ENCODE measurements around the gene CNOT10.
"Not testable (repeated sequence)": the region's sequence is repeated elsewhere in the genome, so short reads cannot be mapped to it uniquely, and the experiment has no call there.

The CNOT10 gene, protein sequence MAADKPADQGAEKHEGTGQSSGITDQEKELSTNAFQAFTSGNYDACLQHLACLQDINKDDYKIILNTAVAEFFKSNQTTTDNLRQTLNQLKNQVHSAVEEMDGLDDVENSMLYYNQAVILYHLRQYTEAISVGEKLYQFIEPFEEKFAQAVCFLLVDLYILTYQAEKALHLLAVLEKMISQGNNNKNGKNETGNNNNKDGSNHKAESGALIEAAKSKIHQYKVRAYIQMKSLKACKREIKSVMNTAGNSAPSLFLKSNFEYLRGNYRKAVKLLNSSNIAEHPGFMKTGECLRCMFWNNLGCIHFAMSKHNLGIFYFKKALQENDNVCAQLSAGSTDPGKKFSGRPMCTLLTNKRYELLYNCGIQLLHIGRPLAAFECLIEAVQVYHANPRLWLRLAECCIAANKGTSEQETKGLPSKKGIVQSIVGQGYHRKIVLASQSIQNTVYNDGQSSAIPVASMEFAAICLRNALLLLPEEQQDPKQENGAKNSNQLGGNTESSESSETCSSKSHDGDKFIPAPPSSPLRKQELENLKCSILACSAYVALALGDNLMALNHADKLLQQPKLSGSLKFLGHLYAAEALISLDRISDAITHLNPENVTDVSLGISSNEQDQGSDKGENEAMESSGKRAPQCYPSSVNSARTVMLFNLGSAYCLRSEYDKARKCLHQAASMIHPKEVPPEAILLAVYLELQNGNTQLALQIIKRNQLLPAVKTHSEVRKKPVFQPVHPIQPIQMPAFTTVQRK

DNA sequence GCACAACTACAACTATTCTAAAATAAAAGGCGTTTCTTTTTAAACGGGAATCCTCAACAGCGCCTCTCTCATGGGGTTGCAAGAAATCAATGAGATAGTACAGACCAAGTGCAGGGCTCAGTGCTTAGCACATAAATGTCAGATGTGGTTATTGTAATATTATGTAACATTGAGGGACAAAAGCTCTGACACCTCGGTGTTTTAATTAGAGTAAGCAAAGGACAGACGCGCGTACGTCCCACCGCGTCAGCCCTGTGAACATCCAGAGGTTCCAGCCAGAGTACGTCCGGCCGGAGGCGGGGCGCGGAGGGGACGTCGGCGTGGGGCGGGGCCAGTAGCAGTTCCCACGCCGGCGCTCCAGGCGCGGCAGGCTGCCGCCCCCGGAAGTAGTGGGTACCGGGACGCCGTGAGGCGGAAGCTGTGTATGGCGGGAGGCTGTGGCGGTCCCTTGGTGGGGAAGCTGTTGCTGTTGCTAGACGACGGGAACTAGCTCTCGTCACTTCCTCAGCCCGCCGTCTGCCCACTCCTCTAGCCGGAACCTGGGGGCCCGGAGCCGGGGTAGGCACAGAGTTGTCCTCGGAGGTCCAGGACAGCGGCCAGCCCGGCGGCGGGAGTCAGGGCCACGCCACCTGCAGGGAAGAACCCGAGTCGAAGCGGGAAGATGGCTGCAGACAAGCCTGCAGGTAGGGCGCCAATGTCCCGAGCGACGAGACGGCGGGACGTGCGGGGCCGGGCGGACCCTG lies at the start of gene CNOT10:
Gene CNOT10 (plus strand): TSS at position 389 of the 743 bp plus-strand sequence. CDS start 273 bp downstream, at position 662.
- H3K36me3 ChIP-seq (ENCODE audit: control insufficient read depth in 1 of 2, insufficient read depth in 2 of 2, low read length in 2 of 2) = no peaks in the 10 kb centered on the region
- H3K9me3 ChIP-seq (ENCODE audit: control insufficient read depth in 1 of 2, low read length in 2 of 2) = no peaks in the 10 kb centered on the region
- peak within 1 kb of the TSS; percentile 87 for H3K27ac ChIP-seq (ENCODE audit: low read length)
- no peaks in the 10 kb centered on the region for H3K27me3 ChIP-seq (ENCODE audit: low read depth, low read length)
- peak within 1 kb of the TSS; percentile 76 to 93 for H3K4me3 ChIP-seq (ENCODE audit: low read depth in 1 of 2, low read length in 2 of 2)
- peaks cover 7 to 24% of the 10 kb centered on the region in 2 donors for H3K4me1 ChIP-seq (ENCODE audit: control insufficient read depth in 1 of 2, insufficient read depth in 2 of 2, low read length in 2 of 2)

DNA sequence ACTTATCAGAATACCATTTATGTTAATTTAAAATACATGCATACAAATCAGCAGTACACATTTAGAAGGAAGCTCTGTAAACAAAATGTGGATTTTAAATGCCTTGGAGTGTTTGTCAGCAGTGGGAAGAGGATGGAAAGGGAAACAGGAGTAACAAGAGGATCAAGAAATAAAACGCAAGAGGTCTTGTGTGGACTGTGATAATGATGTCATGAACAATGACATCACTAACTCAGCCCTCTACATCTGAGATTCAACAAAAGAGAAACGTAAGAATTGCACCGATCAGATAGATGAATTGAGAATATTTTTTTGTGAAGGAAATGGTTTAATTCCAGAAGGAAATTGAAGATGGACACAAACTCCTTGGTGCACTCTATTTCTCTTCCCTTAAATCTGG lies 44.0 kb upstream of the CNOT10 start:
- no peaks in the 10 kb centered on the region for H3K9me3 ChIP-seq (ENCODE audit: control insufficient read depth in 1 of 2, low read length in 2 of 2)
- H3K27ac ChIP-seq (ENCODE audit: low read length) = no peak overlapping the region
- no peaks in the 10 kb centered on the region for H3K36me3 ChIP-seq (ENCODE audit: control insufficient read depth in 1 of 2, insufficient read depth in 2 of 2, low read length in 2 of 2)
- no peaks in the 10 kb centered on the region for H3K27me3 ChIP-seq (ENCODE audit: low read depth, low read length)
- no peaks in the 10 kb centered on the region for H3K4me1 ChIP-seq (ENCODE audit: control insufficient read depth in 1 of 2, insufficient read depth in 2 of 2, low read length in 2 of 2)
- no peak overlapping the region for H3K4me3 ChIP-seq (ENCODE audit: low read depth in 1 of 2, low read length in 2 of 2)

DNA sequence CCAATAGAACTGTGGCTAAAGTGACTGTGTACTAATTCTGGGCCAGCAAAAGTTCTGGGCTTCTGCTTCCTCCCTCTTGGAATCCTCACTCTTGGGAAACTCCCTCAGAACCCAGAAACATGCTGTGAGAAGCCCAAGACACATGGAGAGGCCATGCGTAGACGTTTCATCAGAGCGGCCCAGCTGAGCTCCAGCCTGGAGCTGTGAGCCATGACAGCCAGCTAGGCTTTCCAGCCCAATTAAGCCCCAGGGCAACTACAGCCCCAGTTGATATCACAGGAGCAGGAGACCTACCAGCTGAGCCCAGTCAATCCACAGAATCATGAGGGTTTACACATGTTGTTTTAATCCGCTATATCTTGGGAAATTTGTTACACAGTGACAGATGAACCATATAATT lies 43.6 kb upstream of the CNOT10 start:
- H3K4me3 ChIP-seq (ENCODE audit: low read depth in 1 of 2, low read length in 2 of 2) = no peak overlapping the region
- H3K9me3 ChIP-seq (ENCODE audit: control insufficient read depth in 1 of 2, low read length in 2 of 2) = no peaks in the 10 kb centered on the region
- no peaks in the 10 kb centered on the region for H3K4me1 ChIP-seq (ENCODE audit: control insufficient read depth in 1 of 2, insufficient read depth in 2 of 2, low read length in 2 of 2)
- H3K27ac ChIP-seq (ENCODE audit: low read length) = no peak overlapping the region
- H3K27me3 ChIP-seq (ENCODE audit: low read depth, low read length) = no peaks in the 10 kb centered on the region
- no peaks in the 10 kb centered on the region for H3K36me3 ChIP-seq (ENCODE audit: control insufficient read depth in 1 of 2, insufficient read depth in 2 of 2, low read length in 2 of 2)

DNA sequence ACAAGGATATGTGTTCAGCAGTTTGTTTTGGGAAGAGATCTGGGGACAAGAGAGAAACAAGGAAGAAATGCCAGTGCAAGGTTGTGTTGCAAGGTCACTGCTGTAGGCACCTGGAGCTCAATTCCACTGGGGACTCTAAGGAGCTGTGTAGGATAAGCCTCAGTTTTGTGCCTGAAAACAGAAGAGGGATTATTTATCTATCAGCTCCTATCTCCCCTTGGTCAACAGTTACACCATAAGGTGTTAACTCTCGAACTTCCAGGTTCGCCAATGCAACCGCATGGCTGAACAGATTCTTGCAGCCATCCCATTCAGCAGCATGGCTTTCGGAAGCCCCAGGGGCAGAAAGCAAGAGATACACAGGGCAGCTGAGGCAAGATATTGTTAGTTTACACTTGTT lies 41.6 kb upstream of the CNOT10 start:
- H3K4me3 ChIP-seq (ENCODE audit: low read depth in 1 of 2, low read length in 2 of 2) = no peak overlapping the region
- no peaks in the 10 kb centered on the region for H3K36me3 ChIP-seq (ENCODE audit: control insufficient read depth in 1 of 2, insufficient read depth in 2 of 2, low read length in 2 of 2)
- H3K27ac ChIP-seq (ENCODE audit: low read length) = no peak overlapping the region
- no peaks in the 10 kb centered on the region for H3K4me1 ChIP-seq (ENCODE audit: control insufficient read depth in 1 of 2, insufficient read depth in 2 of 2, low read length in 2 of 2)
- H3K9me3 ChIP-seq (ENCODE audit: control insufficient read depth in 1 of 2, low read length in 2 of 2) = no peaks in the 10 kb centered on the region
- H3K27me3 ChIP-seq (ENCODE audit: low read depth, low read length) = no peaks in the 10 kb centered on the region

DNA sequence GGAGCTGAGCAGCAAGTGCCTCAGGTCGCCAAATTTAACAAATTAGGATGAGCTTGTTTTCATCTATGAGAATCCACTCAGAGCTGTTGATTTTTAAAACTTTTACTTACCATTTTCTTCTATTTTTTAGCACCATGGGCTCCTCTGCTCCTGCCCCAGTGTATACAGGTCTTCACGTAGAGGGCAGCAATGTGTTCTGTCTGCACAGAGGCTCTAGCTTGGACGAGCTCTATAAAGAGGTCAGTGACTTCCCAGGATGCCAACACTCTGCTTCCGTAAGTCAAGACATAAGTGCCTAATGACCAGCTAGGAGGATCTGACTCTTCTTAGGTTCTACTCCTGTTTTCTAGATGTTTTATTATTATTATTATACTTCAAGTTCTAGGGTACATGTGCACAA lies 41.2 kb upstream of the CNOT10 start:
- Histone ChIP-seq H3K36me3 (ENCODE audit: control insufficient read depth in 1 of 2, insufficient read depth in 2 of 2, low read length in 2 of 2) (no peaks in the 10 kb centered on the region), H3K4me3 (ENCODE audit: low read depth in 1 of 2, low read length in 2 of 2) (no peak overlapping the region), H3K27me3 (ENCODE audit: low read depth, low read length) (no peaks in the 10 kb centered on the region), H3K4me1 (ENCODE audit: control insufficient read depth in 1 of 2, insufficient read depth in 2 of 2, low read length in 2 of 2) (no peaks in the 10 kb centered on the region), H3K9me3 (ENCODE audit: control insufficient read depth in 1 of 2, low read length in 2 of 2) (no peaks in the 10 kb centered on the region), H3K27ac (ENCODE audit: low read length) (no peak overlapping the region)

DNA sequence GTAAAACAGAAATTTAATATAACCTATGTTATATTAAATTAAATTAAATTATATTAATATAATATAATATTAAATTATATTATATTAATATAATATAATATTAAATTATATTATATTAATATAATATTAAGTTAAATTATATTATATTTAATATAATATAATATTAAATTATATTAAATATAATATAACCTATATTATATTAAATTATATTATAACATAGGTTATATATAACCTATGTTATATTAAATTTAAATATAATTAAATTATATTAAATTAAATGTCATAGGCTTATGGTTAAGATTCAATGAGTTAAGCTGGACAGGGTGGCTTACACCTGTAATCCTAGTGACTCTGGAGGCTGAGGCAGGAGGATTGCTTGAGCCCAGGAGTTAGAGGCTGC lies 40.6 kb upstream of the CNOT10 start:
- Histone ChIP-seq H3K36me3 (ENCODE audit: control insufficient read depth in 1 of 2, insufficient read depth in 2 of 2, low read length in 2 of 2) (no peaks in the 10 kb centered on the region), H3K27me3 (ENCODE audit: low read depth, low read length) (no peaks in the 10 kb centered on the region), H3K27ac (ENCODE audit: low read length) (no peak overlapping the region), H3K4me1 (ENCODE audit: control insufficient read depth in 1 of 2, insufficient read depth in 2 of 2, low read length in 2 of 2) (no peaks in the 10 kb centered on the region), H3K4me3 (ENCODE audit: low read depth in 1 of 2, low read length in 2 of 2) (no peak overlapping the region), H3K9me3 (ENCODE audit: control insufficient read depth in 1 of 2, low read length in 2 of 2) (no peaks in the 10 kb centered on the region)

DNA sequence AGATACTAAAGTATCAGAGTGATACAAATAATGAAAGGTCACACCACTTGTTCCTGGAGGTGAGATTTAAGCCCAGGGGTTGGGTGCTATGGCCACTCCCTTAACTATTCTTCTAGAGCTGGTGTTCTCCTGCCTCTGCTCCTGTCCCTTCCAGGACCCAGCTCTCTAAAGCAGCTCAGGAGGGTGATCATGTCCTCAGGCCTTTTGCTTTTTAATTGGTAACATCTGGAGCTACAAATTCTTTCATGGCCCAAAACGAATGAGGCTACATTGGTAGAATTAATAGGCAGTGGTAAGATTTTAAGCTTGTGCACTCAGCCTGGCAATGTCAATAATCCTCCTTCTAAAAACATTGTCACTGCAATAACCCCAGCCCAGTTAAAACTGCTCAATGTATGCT lies 38.2 kb upstream of the CNOT10 start:
- Histone ChIP-seq H3K4me1 (ENCODE audit: control insufficient read depth in 1 of 2, insufficient read depth in 2 of 2, low read length in 2 of 2) (no peaks in the 10 kb centered on the region), H3K36me3 (ENCODE audit: control insufficient read depth in 1 of 2, insufficient read depth in 2 of 2, low read length in 2 of 2) (no peaks in the 10 kb centered on the region), H3K9me3 (ENCODE audit: control insufficient read depth in 1 of 2, low read length in 2 of 2) (no peaks in the 10 kb centered on the region), H3K27me3 (ENCODE audit: low read depth, low read length) (no peaks in the 10 kb centered on the region), H3K27ac (ENCODE audit: low read length) (no peak overlapping the region), H3K4me3 (ENCODE audit: low read depth in 1 of 2, low read length in 2 of 2) (no peak overlapping the region)

DNA sequence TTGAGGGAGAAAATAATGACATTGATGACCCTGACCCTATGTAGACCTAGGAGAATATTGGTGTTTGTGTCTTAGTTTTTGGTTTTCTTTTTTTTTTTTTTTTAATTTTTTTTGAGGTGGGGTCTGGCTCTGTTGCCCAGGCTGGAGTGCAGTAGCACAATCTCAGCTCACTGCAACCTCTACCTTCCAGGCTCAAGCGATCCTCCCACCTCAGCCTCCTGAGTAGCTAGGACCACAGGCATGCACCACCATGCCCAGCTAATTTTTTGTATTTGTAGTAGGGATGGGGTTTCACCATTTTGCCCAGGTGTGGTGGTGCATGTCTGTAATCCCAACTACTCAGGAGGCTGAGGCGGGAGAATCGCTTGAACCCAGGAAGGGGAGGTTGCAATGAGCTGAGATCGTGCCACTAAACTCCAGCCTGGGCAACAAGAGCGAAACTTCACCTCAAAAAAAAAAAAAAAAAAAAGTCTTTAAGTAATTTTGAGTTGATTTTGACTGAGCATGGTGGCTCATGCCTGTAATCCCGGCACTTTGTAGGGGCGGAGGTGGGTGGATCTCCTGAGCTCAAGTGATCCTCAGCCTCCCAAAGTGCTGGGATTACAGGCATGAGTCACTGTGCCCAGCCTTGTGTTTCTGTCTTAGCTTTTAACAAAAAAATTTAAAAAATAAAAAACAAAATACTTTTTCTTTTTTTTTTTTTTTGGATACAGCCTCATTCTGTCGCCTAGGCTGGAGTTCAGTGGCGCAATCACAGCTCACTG lies 32.5 kb upstream of the CNOT10 start:
- H3K4me3 ChIP-seq (ENCODE audit: low read depth in 1 of 2, low read length in 2 of 2) = not testable (repeated sequence)

DNA sequence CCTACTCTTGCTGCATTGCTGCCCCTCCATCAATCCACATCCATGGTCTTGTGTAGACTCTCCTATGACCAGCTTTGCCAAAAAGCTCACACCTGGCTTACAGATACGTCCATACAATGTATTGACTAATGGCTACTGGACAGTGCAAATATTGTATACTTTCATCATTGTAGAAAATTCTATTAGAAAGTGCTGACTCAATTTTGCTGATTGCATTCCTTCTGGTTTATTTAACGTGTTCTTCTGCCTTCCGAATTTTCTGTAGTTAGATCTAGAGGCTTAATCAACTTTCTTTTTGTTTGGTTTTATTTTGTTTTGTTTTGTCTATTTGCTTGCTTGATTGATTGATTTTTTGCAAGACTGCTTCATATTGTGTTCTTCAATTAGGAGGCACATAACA lies 29.8 kb upstream of the CNOT10 start:
- Histone ChIP-seq H3K36me3 (ENCODE audit: control insufficient read depth in 1 of 2, insufficient read depth in 2 of 2, low read length in 2 of 2) (no peaks in the 10 kb centered on the region), H3K4me3 (ENCODE audit: low read depth in 1 of 2, low read length in 2 of 2) (no peak overlapping the region), H3K9me3 (ENCODE audit: control insufficient read depth in 1 of 2, low read length in 2 of 2) (no peaks in the 10 kb centered on the region), H3K4me1 (ENCODE audit: control insufficient read depth in 1 of 2, insufficient read depth in 2 of 2, low read length in 2 of 2) (no peaks in the 10 kb centered on the region), H3K27me3 (ENCODE audit: low read depth, low read length) (no peaks in the 10 kb centered on the region), H3K27ac (ENCODE audit: low read length) (no peak overlapping the region)

More for the DNA sequence above, 32.5 kb upstream of the CNOT10 start:
- H3K36me3 ChIP-seq (ENCODE audit: control insufficient read depth in 1 of 2, insufficient read depth in 2 of 2, low read length in 2 of 2); H3K27ac ChIP-seq (ENCODE audit: low read length); H3K27me3 ChIP-seq (ENCODE audit: low read depth, low read length); H3K4me1 ChIP-seq (ENCODE audit: control insufficient read depth in 1 of 2, insufficient read depth in 2 of 2, low read length in 2 of 2); H3K9me3 ChIP-seq (ENCODE audit: control insufficient read depth in 1 of 2, low read length in 2 of 2): not testable (repeated sequence)

DNA sequence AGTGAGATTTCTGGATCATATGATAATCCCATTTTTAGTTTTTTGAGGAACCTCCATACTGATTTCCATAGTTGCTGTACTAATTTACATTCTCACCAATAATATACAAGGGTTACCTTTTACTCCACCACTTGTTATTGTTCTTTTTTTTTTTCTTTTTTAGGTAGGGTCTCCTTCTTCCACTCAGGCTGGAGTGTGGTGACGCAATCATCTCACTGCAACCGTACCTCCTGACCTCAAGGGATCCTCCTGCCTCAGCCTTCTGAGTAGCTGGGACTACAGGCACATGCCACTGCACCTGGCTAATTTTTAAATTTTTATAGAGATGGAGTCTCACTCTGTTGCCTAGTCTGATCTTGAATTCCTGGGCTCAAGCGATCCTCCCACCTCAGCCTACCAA lies 24.4 kb upstream of the CNOT10 start:
- Histone ChIP-seq H3K9me3 (ENCODE audit: control insufficient read depth in 1 of 2, low read length in 2 of 2) (no peaks in the 10 kb centered on the region), H3K27me3 (ENCODE audit: low read depth, low read length) (no peaks in the 10 kb centered on the region), H3K4me3 (ENCODE audit: low read depth in 1 of 2, low read length in 2 of 2) (no peak overlapping the region), H3K36me3 (ENCODE audit: control insufficient read depth in 1 of 2, insufficient read depth in 2 of 2, low read length in 2 of 2) (no peaks in the 10 kb centered on the region), H3K27ac (ENCODE audit: low read length) (no peak overlapping the region), H3K4me1 (ENCODE audit: control insufficient read depth in 1 of 2, insufficient read depth in 2 of 2, low read length in 2 of 2) (no peaks in the 10 kb centered on the region)

DNA sequence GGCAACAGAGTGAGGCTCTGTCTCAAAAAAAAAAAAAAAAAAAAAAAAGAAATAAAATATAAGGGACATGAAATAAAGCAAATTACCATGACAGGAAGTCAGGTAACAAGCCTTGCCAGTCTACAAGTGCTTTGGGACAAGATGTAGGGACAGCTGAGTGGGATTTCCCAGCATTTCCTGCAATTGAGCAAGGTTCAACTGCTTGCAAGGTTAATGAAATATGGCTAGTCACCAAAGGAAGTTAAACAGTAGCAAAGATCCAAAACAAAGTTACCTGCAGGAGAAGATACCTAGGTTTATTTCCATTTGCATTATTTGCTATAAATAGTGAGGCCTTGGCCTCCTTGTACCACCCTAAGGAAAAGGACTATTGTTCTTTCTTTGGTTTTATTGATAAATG lies 22.3 kb upstream of the CNOT10 start:
- Histone ChIP-seq H3K4me3 (ENCODE audit: low read depth in 1 of 2, low read length in 2 of 2) (no peak overlapping the region), H3K4me1 (ENCODE audit: control insufficient read depth in 1 of 2, insufficient read depth in 2 of 2, low read length in 2 of 2) (no peaks in the 10 kb centered on the region), H3K9me3 (ENCODE audit: control insufficient read depth in 1 of 2, low read length in 2 of 2) (no peaks in the 10 kb centered on the region), H3K27ac (ENCODE audit: low read length) (no peak overlapping the region), H3K36me3 (ENCODE audit: control insufficient read depth in 1 of 2, insufficient read depth in 2 of 2, low read length in 2 of 2) (no peaks in the 10 kb centered on the region), H3K27me3 (ENCODE audit: low read depth, low read length) (no peaks in the 10 kb centered on the region)
